Sigmoid colon (tissue), 3 donors: ENCODE measurements around the gene CCSER1.

Experiments used
- POLR2A ChIP-seq, 2 donors: fragments of 450-650 bp; IDR thresholded peaks; one replicate each; pipeline ENCODE4 v1.6.1; 2016; ENCODE audit warnings: antibody characterized with exemption in 2 of 2, mild to moderate bottlenecking in 2 of 2, moderate library complexity in 2 of 2
- TF ChIP-seq, protein P1 (sequence below), 4 experiments: fragments of 450-650 bp in 3 of 4; fragments of 200-600 bp in 1 of 4; IDR thresholded peaks; one replicate each; pipeline ENCODE4 v1.5.1; 2016 to 2019; ENCODE audit warnings: antibody characterized with exemption in 4 of 4, mild to moderate bottlenecking in 3 of 4, moderate library complexity in 2 of 4

- TF ChIP-seq, protein P1, sequence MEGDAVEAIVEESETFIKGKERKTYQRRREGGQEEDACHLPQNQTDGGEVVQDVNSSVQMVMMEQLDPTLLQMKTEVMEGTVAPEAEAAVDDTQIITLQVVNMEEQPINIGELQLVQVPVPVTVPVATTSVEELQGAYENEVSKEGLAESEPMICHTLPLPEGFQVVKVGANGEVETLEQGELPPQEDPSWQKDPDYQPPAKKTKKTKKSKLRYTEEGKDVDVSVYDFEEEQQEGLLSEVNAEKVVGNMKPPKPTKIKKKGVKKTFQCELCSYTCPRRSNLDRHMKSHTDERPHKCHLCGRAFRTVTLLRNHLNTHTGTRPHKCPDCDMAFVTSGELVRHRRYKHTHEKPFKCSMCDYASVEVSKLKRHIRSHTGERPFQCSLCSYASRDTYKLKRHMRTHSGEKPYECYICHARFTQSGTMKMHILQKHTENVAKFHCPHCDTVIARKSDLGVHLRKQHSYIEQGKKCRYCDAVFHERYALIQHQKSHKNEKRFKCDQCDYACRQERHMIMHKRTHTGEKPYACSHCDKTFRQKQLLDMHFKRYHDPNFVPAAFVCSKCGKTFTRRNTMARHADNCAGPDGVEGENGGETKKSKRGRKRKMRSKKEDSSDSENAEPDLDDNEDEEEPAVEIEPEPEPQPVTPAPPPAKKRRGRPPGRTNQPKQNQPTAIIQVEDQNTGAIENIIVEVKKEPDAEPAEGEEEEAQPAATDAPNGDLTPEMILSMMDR (IDR thresholded peaks at IDR 0.05), result no peak
- TF ChIP-seq POLR2A (IDR thresholded peaks at IDR 0.05), result no peak
Observed at GRCh38 chr4:90445380-90445779, 318.2 kb downstream of the CCSER1 start.
